ENCODE data around the gene FMNL2. TPM values are rescaled to one million over a fixed set of nuclear protein-coding genes. Genes with fewer than 3 reads are reported as not detected.

FMNL2 gene
- total RNA-seq, 4 donors from 2014 or later: 23.5 to 28.0 (median 23.8) TPM

DNA sequence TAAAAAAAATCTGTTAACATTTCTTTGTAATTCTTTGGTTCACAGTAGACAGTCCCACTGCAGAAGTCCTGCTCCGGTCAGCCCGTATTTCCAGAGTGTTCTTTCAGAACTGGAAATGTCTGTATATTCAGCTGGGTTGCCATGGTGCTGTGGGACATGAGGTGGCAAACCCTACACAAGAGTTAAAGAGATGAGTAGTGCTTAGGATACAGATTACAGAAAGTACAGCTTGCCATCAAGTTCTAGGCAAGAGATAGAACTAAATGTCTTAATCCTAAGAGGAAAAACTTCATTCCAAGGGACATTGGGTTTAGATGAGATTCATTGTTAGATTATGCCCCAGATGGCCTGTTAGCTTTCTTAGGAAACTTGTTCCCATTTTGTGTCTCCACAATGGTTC is 60.1 kb downstream of the FMNL2 start:
- Histone ChIP-seq H3K36me3 (no peaks in the 10 kb centered on the region), H3K27me3 (no peaks in the 10 kb centered on the region), H3K9me3 (no peaks in the 10 kb centered on the region), H3K4me3 (peak overlapping the region in 3 of 4 donors; percentile 28 to 47 (median 42)), H3K4me1 (peaks cover 0 to 44% (median 37%) of the 10 kb centered on the region in 4 donors), H3K27ac (replicated peaks in 1 of 4) (peak overlapping the region; percentile 67 to 74 (median 70))
- intact Hi-C loops (cut with DNase I): no loop called here
- no peak for DNase-seq (ENCODE audit: extremely low spot score)
- TF ChIP-seq, protein P1, sequence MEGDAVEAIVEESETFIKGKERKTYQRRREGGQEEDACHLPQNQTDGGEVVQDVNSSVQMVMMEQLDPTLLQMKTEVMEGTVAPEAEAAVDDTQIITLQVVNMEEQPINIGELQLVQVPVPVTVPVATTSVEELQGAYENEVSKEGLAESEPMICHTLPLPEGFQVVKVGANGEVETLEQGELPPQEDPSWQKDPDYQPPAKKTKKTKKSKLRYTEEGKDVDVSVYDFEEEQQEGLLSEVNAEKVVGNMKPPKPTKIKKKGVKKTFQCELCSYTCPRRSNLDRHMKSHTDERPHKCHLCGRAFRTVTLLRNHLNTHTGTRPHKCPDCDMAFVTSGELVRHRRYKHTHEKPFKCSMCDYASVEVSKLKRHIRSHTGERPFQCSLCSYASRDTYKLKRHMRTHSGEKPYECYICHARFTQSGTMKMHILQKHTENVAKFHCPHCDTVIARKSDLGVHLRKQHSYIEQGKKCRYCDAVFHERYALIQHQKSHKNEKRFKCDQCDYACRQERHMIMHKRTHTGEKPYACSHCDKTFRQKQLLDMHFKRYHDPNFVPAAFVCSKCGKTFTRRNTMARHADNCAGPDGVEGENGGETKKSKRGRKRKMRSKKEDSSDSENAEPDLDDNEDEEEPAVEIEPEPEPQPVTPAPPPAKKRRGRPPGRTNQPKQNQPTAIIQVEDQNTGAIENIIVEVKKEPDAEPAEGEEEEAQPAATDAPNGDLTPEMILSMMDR (IDR thresholded peaks at IDR 0.05): no peak
- TF ChIP-seq POLR2AphosphoS5 (IDR thresholded peaks at IDR 0.05) (no peak), POLR2A (IDR thresholded peaks at IDR 0.05; ENCODE audit: low read depth) (no peak), EP300 (IDR thresholded peaks at IDR 0.05) (no peak)
- 55% methylated on average over 2 of the region's 2 CpGs for WGBS

DNA sequence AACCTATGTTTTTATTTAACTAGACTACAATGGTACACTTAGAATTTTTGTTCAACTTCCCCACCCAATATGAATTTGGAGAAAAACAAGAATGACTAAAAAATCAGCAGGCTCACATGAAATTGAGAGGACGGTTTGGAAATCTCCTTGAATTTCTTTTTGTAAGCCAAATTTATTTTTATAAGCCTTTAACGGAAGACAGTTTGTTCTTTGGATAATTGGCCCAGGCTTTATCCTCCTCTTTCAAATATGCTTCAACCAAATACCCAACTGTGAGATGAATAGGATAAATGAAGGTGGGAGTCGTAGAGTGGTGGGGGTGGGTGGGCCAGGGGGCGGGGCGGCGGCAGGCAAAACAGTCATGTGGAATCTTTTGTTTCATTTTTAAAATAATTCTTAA is 60.6 kb downstream of the FMNL2 start:
- H3K4me1 ChIP-seq: peaks cover 0 to 44% (median 38%) of the 10 kb centered on the region in 4 donors
- intact Hi-C loops (cut with DNase I): no loop called here

DNA sequence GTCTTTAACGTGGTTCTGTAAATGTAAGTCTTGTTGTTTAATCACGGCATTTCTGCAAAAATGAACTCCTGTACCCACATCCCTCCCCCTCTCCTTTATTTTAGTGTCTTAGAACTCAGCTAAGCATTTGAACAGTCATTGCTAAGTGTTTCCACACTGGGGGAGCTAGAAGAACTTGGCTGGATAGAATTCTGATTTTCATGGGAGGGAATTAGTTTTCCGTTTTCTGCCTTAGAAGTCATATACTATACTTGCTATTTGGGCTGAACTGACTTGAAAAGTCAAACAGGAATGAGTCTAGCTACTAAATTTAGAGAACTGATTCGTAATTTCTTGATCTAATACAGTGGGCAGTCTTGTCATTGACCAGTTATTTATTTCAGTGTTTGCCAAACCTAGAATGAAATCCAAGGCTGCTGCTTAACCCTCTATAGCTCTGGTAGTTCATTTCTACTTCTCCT is 61.1 kb downstream of the FMNL2 start:
- intact Hi-C loops (cut with DNase I): no loop called here
- Histone ChIP-seq H3K4me1 (peaks cover 0 to 46% (median 38%) of the 10 kb centered on the region in 4 donors), H3K27me3 (no peaks in the 10 kb centered on the region), H3K9me3 (no peaks in the 10 kb centered on the region), H3K36me3 (no peaks in the 10 kb centered on the region), H3K4me3 (peak overlapping the region; percentile 28 to 47 (median 42)), H3K27ac (replicated peaks in 1 of 4) (peak overlapping the region; percentile 67 to 74 (median 70))
- 25% methylated on average over 4 of the region's 4 CpGs for WGBS
- DNase-seq (ENCODE audit: extremely low spot score): no peak
- TF ChIP-seq POLR2A (IDR thresholded peaks at IDR 0.05; ENCODE audit: low read depth) (no peak), POLR2AphosphoS5 (IDR thresholded peaks at IDR 0.05) (no peak), EP300 (IDR thresholded peaks at IDR 0.05) (no peak)
- TF ChIP-seq, protein P1 (IDR thresholded peaks at IDR 0.05): no peak

More for the DNA sequence above, 60.6 kb downstream of the FMNL2 start:
- Histone ChIP-seq H3K36me3 (no peaks in the 10 kb centered on the region), H3K27me3 (no peaks in the 10 kb centered on the region), H3K4me3 (peak overlapping the region; percentile 28 to 47 (median 42)), H3K27ac (replicated peaks in 1 of 4) (peak overlapping the region; percentile 67 to 74 (median 70)), H3K9me3 (no peaks in the 10 kb centered on the region)
- TF ChIP-seq POLR2AphosphoS5 (IDR thresholded peaks at IDR 0.05) (no peak), EP300 (IDR thresholded peaks at IDR 0.05) (no peak), POLR2A (IDR thresholded peaks at IDR 0.05; ENCODE audit: low read depth) (no peak)
- TF ChIP-seq, protein P1 (IDR thresholded peaks at IDR 0.05): no peak
- WGBS: 43% methylated on average over 6 of the region's 6 CpGs
- DNase-seq (ENCODE audit: extremely low spot score): no peak

DNA sequence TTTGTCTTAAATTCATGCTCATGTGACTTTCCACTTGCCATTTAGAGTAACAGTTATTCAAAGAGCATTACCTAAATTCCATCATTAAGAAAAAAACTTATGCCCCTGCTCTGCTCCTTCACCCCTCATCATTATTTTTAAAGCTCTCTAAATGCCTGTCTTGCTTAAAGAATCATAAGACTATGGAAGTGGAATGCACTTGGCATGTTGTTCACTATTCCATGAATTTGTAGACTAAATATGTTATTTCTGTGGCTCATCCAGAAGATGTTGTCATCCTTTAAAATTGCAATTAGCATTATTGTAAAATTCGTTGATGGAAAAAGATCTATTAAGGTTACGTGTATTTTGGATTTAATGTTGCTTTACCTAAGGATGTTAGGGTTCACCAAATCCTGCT is 61.8 kb downstream of the FMNL2 start:
- DNase-seq (ENCODE audit: extremely low spot score): no peak
- Histone ChIP-seq H3K36me3 (no peaks in the 10 kb centered on the region), H3K27ac (replicated peaks in 1 of 4) (peak overlapping the region; percentile 67 to 74 (median 70)), H3K9me3 (no peaks in the 10 kb centered on the region), H3K27me3 (no peaks in the 10 kb centered on the region), H3K4me3 (peak overlapping the region in 2 of 4 donors; percentile 41 to 42), H3K4me1 (peaks cover 0 to 46% (median 38%) of the 10 kb centered on the region in 4 donors)
- TF ChIP-seq POLR2A (IDR thresholded peaks at IDR 0.05; ENCODE audit: low read depth) (no peak), POLR2AphosphoS5 (IDR thresholded peaks at IDR 0.05) (no peak), EP300 (IDR thresholded peaks at IDR 0.05) (no peak)
- TF ChIP-seq, protein P1 (IDR thresholded peaks at IDR 0.05): no peak
- intact Hi-C loops (cut with DNase I): no loop called here
- 44% methylated on average over 2 of the region's 2 CpGs for WGBS

DNA sequence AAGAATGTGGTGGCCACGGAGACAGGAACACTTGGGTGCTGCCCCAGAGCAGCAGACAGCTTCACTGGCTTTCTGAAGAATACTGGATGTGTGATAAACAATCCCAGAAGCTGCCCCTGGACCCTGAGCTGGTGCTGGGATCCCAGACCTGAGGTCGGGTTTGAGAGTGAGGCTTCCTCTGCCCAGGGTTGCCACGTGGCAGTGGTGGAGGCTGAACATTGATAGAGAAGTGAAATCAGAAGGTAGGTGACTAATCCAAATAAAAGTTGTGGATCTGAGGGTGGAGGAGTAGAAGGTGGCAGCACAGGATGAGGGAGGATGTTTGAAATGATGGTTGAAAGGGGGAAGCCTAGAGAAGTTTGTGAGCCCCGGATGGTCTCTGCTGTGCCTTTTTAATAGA is 64.0 kb downstream of the FMNL2 start:
- TF ChIP-seq, protein P1 (IDR thresholded peaks at IDR 0.05): no peak
- TF ChIP-seq EP300 (IDR thresholded peaks at IDR 0.05) (no peak), POLR2AphosphoS5 (IDR thresholded peaks at IDR 0.05) (no peak), POLR2A (IDR thresholded peaks at IDR 0.05; ENCODE audit: low read depth) (no peak)
- no peak overlapping the region for H3K27ac ChIP-seq (replicated peaks in 1 of 4)
- peaks cover 17 to 66% (median 47%) of the 10 kb centered on the region in 4 donors for H3K4me1 ChIP-seq
- H3K9me3 ChIP-seq: no peaks in the 10 kb centered on the region
- H3K36me3 ChIP-seq: no peaks in the 10 kb centered on the region
- no peak for DNase-seq (ENCODE audit: extremely low spot score)
- 86% methylated on average over 4 of the region's 4 CpGs for WGBS
- intact Hi-C loops (cut with DNase I): no loop called here
- no peak overlapping the region for H3K4me3 ChIP-seq
- no peaks in the 10 kb centered on the region for H3K27me3 ChIP-seq

Data from esophagus muscularis mucosa (tissue), 4 donors.